GM23338 (cell line): Measurements from ENCODE around the gene NPHS1. TPM values are rescaled to one million over a fixed set of nuclear protein-coding genes. Genes with fewer than 3 reads are reported as not detected.

Source experiments
- ATAC-seq: fragments of 200-7000 bp; cut with Tn5 transposase; 3 replicates; pipeline ENCODE4 v1.9.1; 2020
- DNase-seq: peaks from one replicate; pipeline ENCODE4 v3.0.0-alpha.2; 2015; ENCODE audit warnings: low spot score
- H2AFZ ChIP-seq: fragments of 200-600 bp; sonication (generic); 2 replicates; pipeline ENCODE4 v1.8.0; 2016; ENCODE audit warnings: antibody characterized with exemption, mild to moderate bottlenecking, moderate library complexity
- H3F3A ChIP-seq: fragments of 200-600 bp; sonication (generic); replicated peaks from 2 replicates; pipeline ENCODE4 v1.8.0; 2017; ENCODE audit warnings: antibody characterized with exemption, mixed run types, low read depth
- H3K27ac ChIP-seq: fragments of 200-600 bp; sonication (generic); 2 replicates; pipeline ENCODE4 v1.6.1; 2016; ENCODE audit warnings: low read depth
- H3K27me3 ChIP-seq: fragments of 200-600 bp; sonication (generic); 2 replicates; pipeline ENCODE4 v1.8.0; 2016; ENCODE audit warnings: mild to moderate bottlenecking, mixed run types, moderate library complexity; ENCODE audit not compliant: insufficient read depth
- H3K36me3 ChIP-seq: fragments of 200-600 bp; sonication (generic); 2 replicates; pipeline ENCODE4 v1.8.0; 2016; ENCODE audit warnings: mild to moderate bottlenecking; ENCODE audit not compliant: insufficient read depth
- H3K4me1 ChIP-seq: fragments of 200-600 bp; sonication (generic); 2 replicates; pipeline ENCODE4 v1.8.0; 2016; ENCODE audit warnings: mild to moderate bottlenecking, moderate library complexity; ENCODE audit not compliant: insufficient read depth
- H3K4me2 ChIP-seq: fragments of 200-600 bp; sonication (generic); 2 replicates; pipeline ENCODE4 v1.7.1; 2017; ENCODE audit warnings: mixed run types
- H3K4me3 ChIP-seq: fragments of 200-600 bp; sonication (generic); 2 replicates; pipeline ENCODE4 v1.6.1; 2016; ENCODE audit warnings: mixed run types
- H3K79me2 ChIP-seq: fragments of 200-600 bp; sonication (generic); replicated peaks from 2 replicates; pipeline ENCODE4 v1.8.0; 2017; ENCODE audit warnings: mild to moderate bottlenecking; ENCODE audit not compliant: insufficient read depth
- H3K9me2 ChIP-seq: fragments of 200-600 bp; sonication (generic); 2 replicates; pipeline ENCODE4 v1.8.0; 2017; ENCODE audit not compliant: insufficient read depth
- H4K20me1 ChIP-seq: fragments of 200-600 bp; sonication (generic); replicated peaks from 2 replicates; pipeline ENCODE4 v1.8.0; 2017; ENCODE audit warnings: mild to moderate bottlenecking; ENCODE audit not compliant: insufficient read depth
- H3K27ac Mint-ChIP-seq: 2 replicates; pipeline ENCODE4 v1.8.0; 2020; ENCODE audit warnings: inconsistent platforms, mild to moderate bottlenecking, moderate library complexity, mixed read lengths
- H3K27me3 Mint-ChIP-seq: 3 replicates; pipeline ENCODE4 v1.8.0; 2022; ENCODE audit warnings: low read depth, mild to moderate bottlenecking, moderate library complexity, mixed read lengths, inconsistent platforms; ENCODE audit not compliant: insufficient read depth, poor library complexity
- H3K36me3 Mint-ChIP-seq: 3 replicates; pipeline ENCODE4 v1.8.0; 2021; ENCODE audit warnings: low read depth, mild to moderate bottlenecking, inconsistent platforms, moderate library complexity, mixed read lengths
- H3K4me1 Mint-ChIP-seq: 3 replicates; pipeline ENCODE4 v1.8.0; 2020; ENCODE audit warnings: mild to moderate bottlenecking, inconsistent platforms, mixed read lengths
- H3K4me3 Mint-ChIP-seq: 3 replicates; pipeline ENCODE4 v1.8.0; 2021; ENCODE audit warnings: moderate library complexity, mild to moderate bottlenecking, inconsistent platforms, mixed read lengths
- H3K9me3 Mint-ChIP-seq: 3 replicates; pipeline ENCODE4 v1.8.0; 2020; ENCODE audit warnings: moderate library complexity, mild to moderate bottlenecking, inconsistent platforms, mixed read lengths
- CREB1 ChIP-seq: fragments of 250-450 bp; sonication (Bioruptor Pico); IDR thresholded peaks from 2 replicates; pipeline ENCODE4 v1.5.0; 2020; ENCODE audit warnings: low read depth, mild to moderate bottlenecking, moderate library complexity
- EZH2 ChIP-seq: fragments of 200-600 bp; sonication (generic); IDR thresholded peaks from one replicate; pipeline ENCODE4 v1.8.0; 2017; ENCODE audit warnings: antibody characterized with exemption, mild to moderate bottlenecking, low read depth; ENCODE audit not compliant: unreplicated experiment
- JUNB ChIP-seq: IDR thresholded peaks from one replicate; pipeline ENCODE4 v1.6.1; 2016; ENCODE audit warnings: antibody characterized with exemption; ENCODE audit not compliant: unreplicated experiment
- NANOG ChIP-seq: IDR thresholded peaks from 2 replicates; pipeline ENCODE4 v1.6.1; 2016; ENCODE audit warnings: antibody characterized with exemption, borderline replicate concordance
- POLR2AphosphoS5 ChIP-seq: IDR thresholded peaks from 2 replicates; pipeline ENCODE4 v1.6.1; 2016; ENCODE audit warnings: antibody characterized with exemption, low read depth
- ZNF114 ChIP-seq: fragments of 250-450 bp; sonication (Bioruptor Pico); IDR thresholded peaks from 2 replicates; pipeline ENCODE4 v1.5.0; 2020; ENCODE audit warnings: mild to moderate bottlenecking, moderate library complexity
- ZNF331 ChIP-seq: fragments of 250-450 bp; sonication (Bioruptor Pico); IDR thresholded peaks from 2 replicates; pipeline ENCODE4 v1.5.0; 2020; ENCODE audit warnings: low read depth, mild to moderate bottlenecking, moderate library complexity
- polyA plus RNA-seq: library from polyadenylated mRNA; unstranded; fragments of >200 nt; fragmentation: Nextera tagmentation; extraction: Ambion mirVana; gene quantifications from 2 replicates; pipeline ENCODE4 v1.2.1, GENCODE V29; 2016
- total RNA-seq: library from RNA; depleted of rRNA; stranded (reverse); fragments of >200 nt; shearing (Covaris generic); gene quantifications from 2 replicates; pipeline ENCODE4 v1.2.3, GENCODE V29; 2014
- TF ChIP-seq, protein P1 (sequence below), 2 experiments: fragments of 200-600 bp in 1 of 2; sonication (generic) in 1 of 2; conservative IDR thresholded peaks; 2 replicates each; pipeline versions ENCODE4 v1.5.1 to v1.6.1; 2016 to 2017; ENCODE audit warnings: antibody characterized with exemption in 2 of 2, low read depth in 2 of 2, mild to moderate bottlenecking in 2 of 2, moderate library complexity in 1 of 2
- TF ChIP-seq, protein P2 (sequence below): IDR thresholded peaks from one replicate; pipeline ENCODE4 v1.6.1; 2018; ENCODE audit warnings: antibody characterized with exemption; ENCODE audit not compliant: unreplicated experiment

The NPHS1 gene
- total and polyA plus RNA-seq, 2 experiments from 2014 or later, result 1.0 to 1.3 TPM

DNA sequence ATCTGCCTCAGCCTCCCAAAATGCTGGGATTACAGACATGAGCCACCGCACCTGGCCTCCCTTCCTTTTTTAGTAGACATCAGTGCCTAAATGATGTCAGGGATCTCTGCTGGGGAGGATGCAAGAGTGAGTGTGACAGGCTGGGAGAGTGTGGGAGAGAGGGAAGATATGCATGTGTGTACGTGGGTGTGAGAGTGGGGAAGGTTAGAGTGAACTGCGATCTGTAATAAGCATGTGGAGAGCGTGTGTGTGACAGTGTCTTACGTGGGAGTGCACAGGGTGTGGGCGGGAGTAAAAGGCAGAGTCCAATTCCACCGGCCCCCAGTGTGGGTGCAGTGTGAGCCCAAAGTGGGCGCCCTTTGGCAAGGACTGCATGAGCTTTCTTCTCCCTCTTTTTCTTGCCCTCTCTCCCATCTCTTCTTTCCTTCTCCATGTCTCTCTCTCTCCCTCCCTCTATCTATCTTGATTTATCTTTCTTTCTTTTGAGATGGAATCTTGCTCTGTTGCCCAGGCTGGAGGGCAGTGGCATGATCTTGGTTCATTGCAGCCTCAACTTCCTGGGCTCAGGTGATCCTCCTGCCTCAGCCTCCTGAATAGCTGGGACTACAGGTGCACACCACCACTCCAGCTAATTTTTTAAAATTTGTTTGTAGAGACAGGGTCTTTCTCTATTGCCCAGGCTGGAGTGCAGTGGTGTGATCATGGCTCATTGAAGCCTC lies 893 bp upstream of the NPHS1 start:
- Mint-ChIP-seq H3K27me3 (peaks cover 44% of the 10 kb centered on the region), H3K27ac (no peak overlapping the region), H3K36me3 (no peaks in the 10 kb centered on the region), H3K9me3 (no peaks in the 10 kb centered on the region), H3K4me3 (no peak overlapping the region), H3K4me1 (peaks cover 30% of the 10 kb centered on the region)
- no peak overlapping the region for H2AFZ ChIP-seq
- H3K27ac ChIP-seq, result no peak overlapping the region
- ATAC-seq (no peak), DNase-seq (no peak)
- peaks cover 31% of the 10 kb centered on the region for H3K27me3 ChIP-seq
- H3F3A ChIP-seq, result 0 out of 2 replicates have a peak, but pooled peaks cover 3% of the 10 kb centered on the region
- no peaks in the 10 kb centered on the region for H3K9me2 ChIP-seq
- TF ChIP-seq EZH2 (no peak), ZNF331 (no peak), JUNB (no peak), ZNF114 (no peak)
- TF ChIP-seq, protein P1, sequence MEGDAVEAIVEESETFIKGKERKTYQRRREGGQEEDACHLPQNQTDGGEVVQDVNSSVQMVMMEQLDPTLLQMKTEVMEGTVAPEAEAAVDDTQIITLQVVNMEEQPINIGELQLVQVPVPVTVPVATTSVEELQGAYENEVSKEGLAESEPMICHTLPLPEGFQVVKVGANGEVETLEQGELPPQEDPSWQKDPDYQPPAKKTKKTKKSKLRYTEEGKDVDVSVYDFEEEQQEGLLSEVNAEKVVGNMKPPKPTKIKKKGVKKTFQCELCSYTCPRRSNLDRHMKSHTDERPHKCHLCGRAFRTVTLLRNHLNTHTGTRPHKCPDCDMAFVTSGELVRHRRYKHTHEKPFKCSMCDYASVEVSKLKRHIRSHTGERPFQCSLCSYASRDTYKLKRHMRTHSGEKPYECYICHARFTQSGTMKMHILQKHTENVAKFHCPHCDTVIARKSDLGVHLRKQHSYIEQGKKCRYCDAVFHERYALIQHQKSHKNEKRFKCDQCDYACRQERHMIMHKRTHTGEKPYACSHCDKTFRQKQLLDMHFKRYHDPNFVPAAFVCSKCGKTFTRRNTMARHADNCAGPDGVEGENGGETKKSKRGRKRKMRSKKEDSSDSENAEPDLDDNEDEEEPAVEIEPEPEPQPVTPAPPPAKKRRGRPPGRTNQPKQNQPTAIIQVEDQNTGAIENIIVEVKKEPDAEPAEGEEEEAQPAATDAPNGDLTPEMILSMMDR (conservative IDR thresholded peaks at IDR 0.05; ENCODE audit: low read depth in 2 of 2), result no peak
- no peaks in the 10 kb centered on the region for H3K36me3 ChIP-seq
- no peaks in the 10 kb centered on the region for H4K20me1 ChIP-seq
- peaks cover 28% of the 10 kb centered on the region for H3K4me1 ChIP-seq
- no peaks in the 10 kb centered on the region for H3K79me2 ChIP-seq
- no peak overlapping the region for H3K4me2 ChIP-seq
- H3K4me3 ChIP-seq, result no peak overlapping the region

DNA sequence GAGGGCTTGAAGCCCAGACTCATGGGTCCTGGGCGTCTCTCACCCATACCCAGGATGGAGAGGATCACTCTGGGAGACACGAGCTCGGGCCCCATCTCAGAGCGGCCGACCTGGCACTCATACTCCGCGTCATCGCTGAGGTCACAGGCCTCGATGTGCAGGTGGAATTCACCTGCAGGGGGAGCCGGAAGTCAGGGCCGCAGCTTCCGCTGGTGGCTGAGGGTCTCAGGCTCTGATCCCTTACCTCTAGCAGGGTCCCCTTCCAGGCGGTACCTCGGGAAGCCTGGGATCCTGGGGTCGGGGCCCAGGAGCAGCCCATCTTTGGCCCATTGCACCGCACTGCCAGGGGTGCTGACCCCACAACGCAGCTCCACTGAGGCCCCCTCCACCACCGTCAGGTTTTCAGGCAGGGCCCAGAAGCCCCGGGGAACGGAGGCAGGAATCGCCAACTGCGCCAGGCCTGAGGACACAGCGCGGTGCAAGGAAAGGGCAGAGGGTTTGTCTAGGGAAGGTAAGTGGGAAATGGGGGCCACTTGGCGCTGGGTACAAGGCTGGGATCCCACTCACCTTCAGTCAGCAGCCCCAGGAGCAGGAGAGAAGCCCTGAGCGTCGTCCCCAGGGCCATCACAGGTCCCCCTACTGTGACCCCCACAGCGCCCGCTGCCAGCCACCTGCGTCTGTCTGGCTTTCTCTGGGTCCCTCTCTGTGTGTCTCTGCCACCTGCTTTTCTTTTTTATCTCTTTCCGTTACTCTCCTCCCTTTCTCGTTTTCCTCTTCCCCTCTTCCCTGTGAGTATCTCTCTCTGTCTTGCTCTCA lies 883 bp downstream of the NPHS1 start:
- H3K27ac Mint-ChIP-seq, result peak overlapping the region; percentile 91; the same call in 1 of the 2 replicates
- H3K4me1 Mint-ChIP-seq, result peaks cover 30% of the 10 kb centered on the region
- H3K27me3 ChIP-seq, result peaks cover 18% of the 10 kb centered on the region
- H3K27ac ChIP-seq, result no peak overlapping the region
- H2AFZ ChIP-seq, result peak overlapping the region; percentile 97
- peak; percentile 76 for ATAC-seq
- H3K79me2 ChIP-seq, result no peaks in the 10 kb centered on the region
- H3K36me3 Mint-ChIP-seq, result no peaks in the 10 kb centered on the region; the same call in 2 of the 3 replicates
- 0 out of 2 replicates have a peak, but pooled peaks cover 3% of the 10 kb centered on the region for H3F3A ChIP-seq
- H3K36me3 ChIP-seq, result no peaks in the 10 kb centered on the region
- H3K27me3 Mint-ChIP-seq, result peaks cover 43% of the 10 kb centered on the region
- H4K20me1 ChIP-seq, result no peaks in the 10 kb centered on the region
- H3K4me1 ChIP-seq, result peaks cover 28% of the 10 kb centered on the region
- peak overlapping the region; percentile 64 for H3K4me3 Mint-ChIP-seq
- no peaks in the 10 kb centered on the region for H3K9me2 ChIP-seq
- peak; percentile 90 for DNase-seq
- peak overlapping the region; percentile 70 for H3K4me2 ChIP-seq
- no peaks in the 10 kb centered on the region for H3K9me3 Mint-ChIP-seq
- H3K4me3 ChIP-seq, result peak overlapping the region; percentile 48
- TF ChIP-seq POLR2AphosphoS5 (peak; percentile 39; the same call in 1 of the 2 replicates), NANOG (no peak), CREB1 (CRISPR knock-in tag) (peak; percentile 95)
- TF ChIP-seq, protein P2, sequence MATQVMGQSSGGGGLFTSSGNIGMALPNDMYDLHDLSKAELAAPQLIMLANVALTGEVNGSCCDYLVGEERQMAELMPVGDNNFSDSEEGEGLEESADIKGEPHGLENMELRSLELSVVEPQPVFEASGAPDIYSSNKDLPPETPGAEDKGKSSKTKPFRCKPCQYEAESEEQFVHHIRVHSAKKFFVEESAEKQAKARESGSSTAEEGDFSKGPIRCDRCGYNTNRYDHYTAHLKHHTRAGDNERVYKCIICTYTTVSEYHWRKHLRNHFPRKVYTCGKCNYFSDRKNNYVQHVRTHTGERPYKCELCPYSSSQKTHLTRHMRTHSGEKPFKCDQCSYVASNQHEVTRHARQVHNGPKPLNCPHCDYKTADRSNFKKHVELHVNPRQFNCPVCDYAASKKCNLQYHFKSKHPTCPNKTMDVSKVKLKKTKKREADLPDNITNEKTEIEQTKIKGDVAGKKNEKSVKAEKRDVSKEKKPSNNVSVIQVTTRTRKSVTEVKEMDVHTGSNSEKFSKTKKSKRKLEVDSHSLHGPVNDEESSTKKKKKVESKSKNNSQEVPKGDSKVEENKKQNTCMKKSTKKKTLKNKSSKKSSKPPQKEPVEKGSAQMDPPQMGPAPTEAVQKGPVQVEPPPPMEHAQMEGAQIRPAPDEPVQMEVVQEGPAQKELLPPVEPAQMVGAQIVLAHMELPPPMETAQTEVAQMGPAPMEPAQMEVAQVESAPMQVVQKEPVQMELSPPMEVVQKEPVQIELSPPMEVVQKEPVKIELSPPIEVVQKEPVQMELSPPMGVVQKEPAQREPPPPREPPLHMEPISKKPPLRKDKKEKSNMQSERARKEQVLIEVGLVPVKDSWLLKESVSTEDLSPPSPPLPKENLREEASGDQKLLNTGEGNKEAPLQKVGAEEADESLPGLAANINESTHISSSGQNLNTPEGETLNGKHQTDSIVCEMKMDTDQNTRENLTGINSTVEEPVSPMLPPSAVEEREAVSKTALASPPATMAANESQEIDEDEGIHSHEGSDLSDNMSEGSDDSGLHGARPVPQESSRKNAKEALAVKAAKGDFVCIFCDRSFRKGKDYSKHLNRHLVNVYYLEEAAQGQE, result no peak
- TF ChIP-seq, protein P1 (conservative IDR thresholded peaks at IDR 0.05; ENCODE audit: low read depth in 2 of 2), result peak; percentile 61 to 78
